GM19193 (cell line): ENCODE data around the gene PDZRN4.

Experiments used
- POLR2A ChIP-seq: IDR thresholded peaks from 4 replicates; pipeline ENCODE4 v1.6.1; 2011; ENCODE audit not compliant: insufficient read depth, insufficient read length; ENCODE audit errors: extremely low read depth

The PDZRN4 gene

DNA sequence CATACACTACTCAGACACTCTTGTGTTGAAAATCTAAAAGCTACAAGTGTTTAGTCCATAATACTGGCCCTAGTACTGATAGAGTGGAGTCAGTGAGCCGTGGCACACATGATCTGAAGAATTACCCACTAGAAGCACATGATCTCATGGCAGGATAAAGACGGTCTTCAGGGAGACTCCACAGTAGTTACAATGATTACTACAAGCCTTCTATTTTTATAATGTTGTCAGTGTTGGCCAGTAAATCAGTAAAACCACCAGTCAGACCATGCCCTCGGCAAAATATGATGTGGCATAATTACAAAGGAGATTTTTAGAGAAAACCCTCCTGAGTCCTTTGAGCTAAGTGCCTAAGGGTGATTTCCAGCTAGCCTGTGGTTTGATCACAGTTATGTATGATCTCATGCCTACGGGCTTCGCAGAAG, 114.9 kb downstream of the PDZRN4 start:
- no peak for TF ChIP-seq POLR2A

DNA sequence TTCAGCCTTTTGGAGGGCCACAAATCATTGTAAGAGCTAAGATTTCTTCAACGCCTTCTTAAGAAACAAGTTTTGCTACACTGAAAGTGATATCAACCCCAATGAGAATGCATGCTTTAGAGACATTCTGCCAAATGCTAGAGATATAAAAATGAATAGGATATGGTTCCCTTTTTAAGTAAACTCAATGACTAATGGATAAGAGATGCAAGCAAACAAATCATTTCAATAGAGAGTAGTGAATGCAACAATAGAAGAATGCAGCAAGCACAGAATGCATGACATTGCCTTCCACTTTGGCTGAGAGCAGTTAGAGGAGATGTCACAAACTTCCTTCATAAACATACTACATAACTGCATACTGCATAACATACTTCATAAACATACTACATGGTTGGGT, 116.4 kb downstream of the PDZRN4 start:
- TF ChIP-seq POLR2A = no peak

DNA sequence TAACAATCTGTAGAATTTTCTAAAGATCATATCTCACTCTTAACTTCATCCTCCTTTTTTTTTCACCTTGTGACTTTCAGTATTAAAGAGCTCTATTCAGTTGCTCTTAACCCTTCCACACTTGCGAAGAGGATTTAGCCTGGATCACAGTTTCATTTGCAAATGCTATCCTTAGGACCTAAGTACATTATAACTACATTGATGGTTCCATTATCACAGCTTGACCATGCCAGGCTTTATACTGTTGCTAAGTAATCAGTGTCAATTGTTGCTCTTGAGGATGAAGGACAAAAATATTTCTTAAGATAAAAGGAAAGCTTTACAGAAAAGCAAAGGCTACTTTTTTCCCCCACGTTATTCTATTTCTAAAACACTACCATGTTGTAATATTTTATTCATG, 122.2 kb downstream of the PDZRN4 start:
- no peak for TF ChIP-seq POLR2A

DNA sequence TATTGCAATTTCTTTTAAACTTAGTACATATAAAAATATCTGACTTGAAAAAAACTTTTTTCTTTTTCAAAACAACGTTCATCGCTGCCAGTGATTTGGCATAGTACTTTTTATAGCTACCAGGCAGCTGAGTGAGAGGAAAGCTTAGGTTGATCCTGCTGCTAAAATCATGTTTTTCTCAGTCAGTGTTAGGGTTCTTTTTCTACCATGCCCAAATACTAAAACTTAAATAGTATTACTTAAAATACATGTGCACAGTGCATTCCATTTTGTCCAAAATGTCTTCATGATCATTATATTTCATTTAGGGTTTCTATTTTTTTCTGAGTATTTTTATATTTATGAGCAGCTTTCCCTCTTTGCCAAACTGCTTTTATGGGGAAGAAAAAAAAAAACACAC, 123.8 kb downstream of the PDZRN4 start:
- no peak for TF ChIP-seq POLR2A

- no peak for TF ChIP-seq POLR2A
These were observed 137.2 kb downstream of the PDZRN4 start for GRCh38 chr12:41325336-41325735.

GRCh38 chr12:41327096-41327895, 139.2 kb downstream of the PDZRN4 start:
- TF ChIP-seq POLR2A = no peak

DNA sequence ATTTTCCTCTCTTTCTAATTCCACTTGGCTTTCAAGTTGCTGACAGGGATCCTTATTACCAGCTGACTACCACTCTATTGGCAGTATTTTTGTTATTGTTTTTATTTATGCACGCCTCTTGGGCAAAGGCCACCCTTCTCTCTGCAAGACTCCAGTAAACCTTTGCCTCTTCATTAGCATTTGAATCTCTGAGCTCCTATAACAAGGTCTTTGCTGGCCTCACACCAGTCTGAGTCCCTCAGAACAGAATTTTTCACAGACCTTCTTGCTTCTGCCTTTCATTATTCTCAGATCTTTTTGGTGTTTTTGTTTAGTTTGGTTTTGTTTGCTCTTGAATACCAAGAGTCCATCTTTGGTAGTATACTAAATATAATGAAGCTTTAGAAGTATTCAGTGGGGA, 145.9 kb downstream of the PDZRN4 start:
- TF ChIP-seq POLR2A = no peak

- no peak for TF ChIP-seq POLR2A
These were observed 146.3 kb downstream of the PDZRN4 start for GRCh38 chr12:41334390-41334789.

DNA sequence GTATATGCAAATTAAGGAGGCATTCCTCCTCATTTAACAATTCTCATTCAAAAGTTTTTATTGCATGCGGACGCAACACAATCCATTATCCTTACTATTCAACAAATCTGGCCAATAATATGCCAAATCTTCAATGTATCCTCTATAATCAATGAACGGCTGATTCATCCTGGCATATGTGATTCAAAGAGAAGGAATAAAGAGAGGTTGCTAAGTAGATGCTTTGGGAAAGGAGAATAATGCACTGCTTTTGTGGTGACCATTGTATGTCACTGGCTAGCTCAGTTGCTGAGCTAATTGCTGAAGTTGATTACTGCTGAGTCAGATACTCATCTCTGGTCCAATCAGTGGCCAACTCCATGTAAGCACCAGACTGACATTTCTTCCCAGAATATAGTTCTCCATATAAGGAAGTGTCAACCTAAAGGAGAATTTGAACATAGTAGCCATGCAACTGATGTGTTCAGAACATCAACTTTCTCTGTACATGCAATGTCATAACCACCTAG, 148.0 kb downstream of the PDZRN4 start:
- no peak for TF ChIP-seq POLR2A

GRCh38 chr12:41339784-41340183, 151.7 kb downstream of the PDZRN4 start:
- TF ChIP-seq POLR2A = no peak

DNA sequence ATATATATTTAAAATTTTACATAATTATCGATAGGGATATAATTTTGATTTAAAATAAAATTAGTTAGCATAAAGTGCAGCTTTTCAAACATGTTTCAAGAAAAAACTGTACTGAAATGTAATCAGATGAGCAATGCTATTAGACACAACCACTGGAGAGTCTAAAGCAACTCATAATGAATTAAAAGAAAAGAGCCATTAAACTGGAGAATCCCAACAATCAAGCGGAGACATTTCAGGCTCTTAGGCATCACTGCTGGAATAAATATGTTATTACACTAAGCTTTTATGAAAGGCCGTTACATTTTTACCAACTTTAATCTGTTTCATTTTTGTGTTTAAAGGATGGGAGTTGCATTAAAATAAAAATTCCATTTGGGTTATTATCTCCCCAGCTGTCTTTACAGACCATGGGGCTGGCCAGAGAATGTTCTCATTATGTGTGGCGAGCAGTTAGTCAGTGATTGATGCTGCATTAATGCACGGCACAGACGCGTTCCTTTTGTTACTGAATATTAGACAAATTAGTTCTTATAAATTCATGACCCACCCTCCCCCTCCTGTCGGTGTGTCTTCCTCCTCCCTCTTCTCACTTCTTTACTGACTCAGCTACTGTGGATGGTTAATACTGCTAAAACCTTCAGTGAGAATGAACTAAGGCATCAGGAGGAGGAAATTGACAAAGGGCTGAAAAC, 156.8 kb downstream of the PDZRN4 start:
- no peak for TF ChIP-seq POLR2A

DNA sequence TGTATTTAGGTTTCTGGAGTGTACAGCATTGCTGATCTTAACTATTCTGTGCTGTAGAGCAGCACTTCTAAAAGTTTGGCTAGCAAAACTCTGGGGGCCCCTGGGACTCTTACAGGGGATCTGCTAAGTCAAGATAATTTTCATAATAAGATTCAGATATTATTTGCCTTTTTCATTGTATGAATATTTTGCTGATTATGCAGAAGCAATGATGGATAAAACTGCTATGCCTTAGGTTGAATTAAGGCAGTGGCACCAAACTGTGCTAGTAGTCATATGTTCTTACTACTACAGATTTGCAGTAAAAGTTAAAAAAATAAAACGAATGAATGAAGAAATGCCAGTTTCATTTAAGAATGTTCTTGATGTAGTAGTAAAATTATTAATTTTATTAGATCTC, 160.1 kb downstream of the PDZRN4 start:
- TF ChIP-seq POLR2A = no peak

DNA sequence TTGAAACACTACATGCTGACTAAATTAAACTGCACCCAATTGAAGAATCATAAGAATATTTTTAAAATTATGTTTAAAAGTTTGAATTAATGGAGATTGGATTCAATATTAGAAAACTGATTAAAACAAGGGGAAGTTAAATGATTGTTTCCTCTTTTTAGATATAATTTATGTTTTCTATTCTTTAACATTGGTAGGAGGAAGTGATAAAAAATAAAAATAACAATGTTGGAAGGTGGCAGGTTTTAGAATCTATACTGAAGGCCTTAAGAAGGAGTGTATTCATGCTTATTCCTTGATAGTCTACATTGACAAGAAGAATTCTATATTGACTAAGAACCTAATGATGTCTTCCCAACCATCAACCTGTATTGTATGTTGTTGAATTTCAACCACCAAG, 168.1 kb downstream of the PDZRN4 start:
- no peak for TF ChIP-seq POLR2A

- TF ChIP-seq POLR2A = no peak
These were observed 173.6 kb downstream of the PDZRN4 start for GRCh38 chr12:41361738-41362137.

DNA sequence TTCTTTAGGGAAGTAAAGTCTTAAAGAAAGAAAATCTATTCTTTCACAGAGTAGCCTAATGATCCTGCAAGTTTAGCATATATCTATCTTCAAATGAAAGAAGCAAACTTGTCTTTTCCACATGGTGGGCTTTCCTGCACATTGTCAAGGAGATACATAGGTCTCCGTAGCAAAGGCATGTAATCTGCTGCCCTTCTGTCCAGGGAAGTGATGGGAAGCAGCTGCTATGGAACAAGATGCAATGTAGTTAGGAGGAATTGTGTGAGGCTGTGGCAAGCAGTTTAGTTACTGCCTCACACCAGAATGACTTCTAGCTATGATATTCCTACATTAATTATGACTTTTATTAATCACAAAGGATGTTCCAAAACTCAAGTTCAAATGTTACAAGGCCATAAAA, 174.4 kb downstream of the PDZRN4 start:
- no peak for TF ChIP-seq POLR2A

DNA sequence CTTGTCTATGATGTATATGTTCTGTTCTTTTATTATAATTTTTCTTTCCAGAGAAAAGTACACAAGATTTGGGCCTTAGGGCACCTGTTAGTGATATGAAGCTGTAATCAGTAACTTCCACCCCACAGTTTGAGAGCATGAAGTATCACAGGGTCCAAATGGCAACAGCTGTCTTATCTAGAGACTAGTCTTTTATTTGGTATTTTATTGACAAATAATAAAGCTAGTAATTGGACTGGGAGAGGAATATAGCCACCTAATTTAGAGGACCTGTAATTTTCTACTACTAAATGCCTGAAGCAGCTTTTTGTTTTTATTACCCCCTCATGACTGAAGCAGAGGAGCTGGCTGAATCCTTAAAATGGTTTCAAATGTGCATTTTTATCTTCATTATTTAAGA, 174.8 kb downstream of the PDZRN4 start:
- no peak for TF ChIP-seq POLR2A
